ENCODE results near the gene SUN1. TPM values are rescaled to one million over a fixed set of nuclear protein-coding genes. Genes with fewer than 3 reads are reported as not detected.

The SUN1 gene
- polyA plus RNA-seq, 1 of the 3 experiments (the other 2 are of a cell fraction), result 369 TPM

DNA sequence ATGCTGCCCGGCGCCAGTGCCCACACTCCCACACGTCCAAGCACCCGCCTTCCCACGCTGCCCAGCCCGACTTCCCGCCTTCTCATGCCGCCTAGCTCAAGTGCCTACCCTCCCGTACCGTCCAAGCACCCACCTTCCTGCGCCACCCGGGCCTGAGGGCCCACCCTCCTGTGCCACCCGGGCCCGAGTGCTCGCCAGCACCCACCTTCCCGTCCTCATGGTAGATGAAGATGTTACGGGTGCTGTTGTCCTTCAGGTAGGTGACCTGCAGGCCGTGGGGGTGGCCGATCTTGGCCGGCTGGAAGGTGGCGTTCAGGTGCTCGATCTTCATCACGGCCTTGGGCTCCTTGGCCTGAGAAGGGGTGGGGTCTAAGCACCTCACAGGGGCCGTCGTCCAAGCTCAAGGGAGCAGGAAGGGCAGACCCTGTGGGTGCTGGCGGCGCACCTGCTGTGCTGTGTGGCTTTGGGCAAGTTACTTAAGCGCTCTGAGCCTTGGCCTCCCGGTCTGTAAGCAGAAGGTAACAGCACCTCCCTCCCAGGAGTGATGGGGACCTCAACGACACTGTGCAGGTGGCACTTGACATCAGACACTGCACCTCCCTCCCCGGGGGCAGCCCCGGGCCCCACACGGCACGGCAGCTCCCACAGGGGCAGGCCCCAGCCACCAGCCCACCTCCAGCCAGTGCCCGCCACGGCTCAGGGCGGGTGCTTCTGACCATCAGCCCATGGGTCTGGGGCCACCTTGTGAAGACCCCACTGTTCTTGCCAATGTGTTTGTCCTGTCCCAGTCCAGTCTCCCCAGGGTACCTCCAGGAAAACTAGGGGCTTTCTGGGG is 71.9 kb downstream of the SUN1 start:
- ChIA-PET CTCF (interaction anchor here (1.1 to 1.7 kb wide), 4 partner anchors 26 to 162 kb away, joined by 3 to 10 read pairs (median 4); no protein-coding TSS in a partner anchor), POLR2A (no interaction called here)
- H3K4me3 ChIP-seq (ENCODE audit: low read depth in 2 of 2, low read length in 1 of 2), result peak overlapping the region in 1 of 2 experiments; percentile 7; a peak in 1 of 4 replicates
- no peaks in the 10 kb centered on the region for H3K79me2 ChIP-seq (ENCODE audit: insufficient read depth)
- peaks cover 13 to 14% of the 10 kb centered on the region in 2 experiments; a peak in 3 of 4 replicates for H3K4me1 ChIP-seq (ENCODE audit: control insufficient read depth in 1 of 2, insufficient read depth in 2 of 2, low read depth in 1 of 2, low read length in 1 of 2)
- H3K27ac ChIP-seq (ENCODE audit: low read depth in 2 of 2, low read length in 1 of 2), result no peak overlapping the region
- no peaks in the 10 kb centered on the region for H3K36me3 ChIP-seq (replicated peaks in 1 of 2; ENCODE audit: control insufficient read depth in 1 of 2, insufficient read depth in 2 of 2, low read length in 1 of 2)
- no peak for TF ChIP-seq NFIC (IDR thresholded peaks at IDR 0.05; ENCODE audit: borderline replicate concordance)
- TF ChIP-seq ELF1 (IDR thresholded peaks at IDR 0.05), result no peak
- no peak for TF ChIP-seq RXRA (IDR thresholded peaks at IDR 0.05; ENCODE audit: borderline replicate concordance, low read depth)
- TF ChIP-seq CHD2 (IDR thresholded peaks at IDR 0.05; ENCODE audit: low read length, partially characterized antibody), result no peak
- TF ChIP-seq RAD21 (IDR thresholded peaks at IDR 0.05; ENCODE audit: low read length), result no peak
- no peak for TF ChIP-seq FOXM1 (IDR thresholded peaks at IDR 0.05; ENCODE audit: low read depth)
- TF ChIP-seq SIN3A (IDR thresholded peaks at IDR 0.05; ENCODE audit: borderline replicate concordance, low read depth, low read length), result no peak
- TF ChIP-seq, protein P1, sequence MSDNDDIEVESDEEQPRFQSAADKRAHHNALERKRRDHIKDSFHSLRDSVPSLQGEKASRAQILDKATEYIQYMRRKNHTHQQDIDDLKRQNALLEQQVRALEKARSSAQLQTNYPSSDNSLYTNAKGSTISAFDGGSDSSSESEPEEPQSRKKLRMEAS (IDR thresholded peaks at IDR 0.05; ENCODE audit: low read depth), result no peak
- H3F3A ChIP-seq (replicated peaks; ENCODE audit: insufficient read depth), result peaks cover 7% of the 10 kb centered on the region
- DNase-seq, result no peak
- no peaks in the 10 kb centered on the region for H3K27me3 ChIP-seq (ENCODE audit: insufficient read depth)
- peak overlapping the region; percentile 71 for H2AFZ ChIP-seq (ENCODE audit: low read depth)
- WGBS (ENCODE audit: low lambda C conversion rate), result 91% methylated on average over 27 of the region's 37 CpGs
- peak overlapping the region; percentile 60 for H3K9ac ChIP-seq
- H3K9me3 ChIP-seq, result no peaks in the 10 kb centered on the region
- no peaks in the 10 kb centered on the region for H3K9me2 ChIP-seq
- no peaks in the 10 kb centered on the region for H4K20me1 ChIP-seq (ENCODE audit: insufficient read depth)
- peak overlapping the region; percentile 73 for H3K4me2 ChIP-seq

DNA sequence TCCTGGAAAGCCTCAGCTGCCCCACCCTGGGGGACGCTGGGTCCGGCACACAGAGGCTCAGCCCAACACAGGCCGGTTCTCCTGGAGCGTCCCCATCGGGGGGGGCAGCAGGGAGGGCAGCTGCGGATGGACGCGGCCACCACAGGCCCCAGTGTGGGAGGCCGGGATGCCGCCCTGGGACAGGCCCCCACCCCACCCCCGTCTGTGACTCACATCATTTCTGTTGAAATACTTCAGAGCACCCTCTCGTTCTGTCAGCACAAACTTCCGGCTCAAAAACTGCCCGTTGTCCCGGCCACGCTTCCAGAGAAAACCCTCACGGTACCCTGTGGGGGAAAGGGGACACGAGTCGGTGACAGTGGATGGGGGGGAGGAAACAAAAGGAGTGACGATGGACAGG is 72.6 kb downstream of the SUN1 start:
- peaks cover 14 to 16% of the 10 kb centered on the region in 2 experiments; a peak in 3 of 4 replicates for H3K4me1 ChIP-seq (ENCODE audit: control insufficient read depth in 1 of 2, insufficient read depth in 2 of 2, low read depth in 1 of 2, low read length in 1 of 2)
- peak overlapping the region; percentile 73 for H3K4me2 ChIP-seq
- no peak for TF ChIP-seq MEF2A (IDR thresholded peaks at IDR 0.05; ENCODE audit: borderline replicate concordance, low read depth)
- TF ChIP-seq, protein P1 (IDR thresholded peaks at IDR 0.05; ENCODE audit: low read depth), result peak; percentile 40; the same call in 1 of the 2 replicates
- no peak for TF ChIP-seq GATA2 (CRISPR knock-in tag; IDR thresholded peaks at IDR 0.05)
- TF ChIP-seq, protein P2, sequence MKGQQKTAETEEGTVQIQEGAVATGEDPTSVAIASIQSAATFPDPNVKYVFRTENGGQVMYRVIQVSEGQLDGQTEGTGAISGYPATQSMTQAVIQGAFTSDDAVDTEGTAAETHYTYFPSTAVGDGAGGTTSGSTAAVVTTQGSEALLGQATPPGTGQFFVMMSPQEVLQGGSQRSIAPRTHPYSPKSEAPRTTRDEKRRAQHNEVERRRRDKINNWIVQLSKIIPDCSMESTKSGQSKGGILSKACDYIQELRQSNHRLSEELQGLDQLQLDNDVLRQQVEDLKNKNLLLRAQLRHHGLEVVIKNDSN (IDR thresholded peaks at IDR 0.05; ENCODE audit: borderline replicate concordance, low read depth), result no peak
- TF ChIP-seq, protein P3, sequence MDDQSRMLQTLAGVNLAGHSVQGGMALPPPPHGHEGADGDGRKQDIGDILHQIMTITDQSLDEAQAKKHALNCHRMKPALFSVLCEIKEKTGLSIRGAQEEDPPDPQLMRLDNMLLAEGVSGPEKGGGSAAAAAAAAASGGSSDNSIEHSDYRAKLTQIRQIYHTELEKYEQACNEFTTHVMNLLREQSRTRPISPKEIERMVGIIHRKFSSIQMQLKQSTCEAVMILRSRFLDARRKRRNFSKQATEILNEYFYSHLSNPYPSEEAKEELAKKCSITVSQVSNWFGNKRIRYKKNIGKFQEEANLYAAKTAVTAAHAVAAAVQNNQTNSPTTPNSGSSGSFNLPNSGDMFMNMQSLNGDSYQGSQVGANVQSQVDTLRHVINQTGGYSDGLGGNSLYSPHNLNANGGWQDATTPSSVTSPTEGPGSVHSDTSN (IDR thresholded peaks at IDR 0.05), result peak; percentile 74
- H3K9me2 ChIP-seq, result no peaks in the 10 kb centered on the region
- H3K27me3 ChIP-seq (ENCODE audit: insufficient read depth), result no peaks in the 10 kb centered on the region
- H3K27ac ChIP-seq (ENCODE audit: low read depth in 2 of 2, low read length in 1 of 2), result no peak overlapping the region
- H4K20me1 ChIP-seq (ENCODE audit: insufficient read depth), result no peaks in the 10 kb centered on the region
- H3K79me2 ChIP-seq (ENCODE audit: insufficient read depth), result no peaks in the 10 kb centered on the region
- peaks cover 7% of the 10 kb centered on the region for H3F3A ChIP-seq (replicated peaks; ENCODE audit: insufficient read depth)
- POLR2A ChIA-PET, result no interaction called here
- CTCF ChIA-PET, result interaction anchor here (1.1 kb wide), 1 partner anchor 50 kb away, joined by 3 read pairs; no protein-coding TSS in a partner anchor
- WGBS (ENCODE audit: low lambda C conversion rate), result 11% methylated on average over 17 of the region's 20 CpGs
- peak overlapping the region; percentile 60 for H3K9ac ChIP-seq
- H3K9me3 ChIP-seq, result no peaks in the 10 kb centered on the region
- H2AFZ ChIP-seq (ENCODE audit: low read depth), result peak overlapping the region; percentile 71
- no peak for DNase-seq
- no peaks in the 10 kb centered on the region for H3K36me3 ChIP-seq (replicated peaks in 1 of 2; ENCODE audit: control insufficient read depth in 1 of 2, insufficient read depth in 2 of 2, low read length in 1 of 2)
- peak overlapping the region in 1 of 2 experiments; percentile 7; a peak in 1 of 4 replicates for H3K4me3 ChIP-seq (ENCODE audit: low read depth in 2 of 2, low read length in 1 of 2)
